Measurements from ENCODE around the gene DNPH1. TPM values are rescaled to one million over a fixed set of nuclear protein-coding genes. Genes with fewer than 3 reads are reported as not detected.

DNPH1 gene
- polyA plus RNA-seq, 2 of the 4 experiments (the other 2 are of a cell fraction), result 63.2 to 82.0 TPM

DNA sequence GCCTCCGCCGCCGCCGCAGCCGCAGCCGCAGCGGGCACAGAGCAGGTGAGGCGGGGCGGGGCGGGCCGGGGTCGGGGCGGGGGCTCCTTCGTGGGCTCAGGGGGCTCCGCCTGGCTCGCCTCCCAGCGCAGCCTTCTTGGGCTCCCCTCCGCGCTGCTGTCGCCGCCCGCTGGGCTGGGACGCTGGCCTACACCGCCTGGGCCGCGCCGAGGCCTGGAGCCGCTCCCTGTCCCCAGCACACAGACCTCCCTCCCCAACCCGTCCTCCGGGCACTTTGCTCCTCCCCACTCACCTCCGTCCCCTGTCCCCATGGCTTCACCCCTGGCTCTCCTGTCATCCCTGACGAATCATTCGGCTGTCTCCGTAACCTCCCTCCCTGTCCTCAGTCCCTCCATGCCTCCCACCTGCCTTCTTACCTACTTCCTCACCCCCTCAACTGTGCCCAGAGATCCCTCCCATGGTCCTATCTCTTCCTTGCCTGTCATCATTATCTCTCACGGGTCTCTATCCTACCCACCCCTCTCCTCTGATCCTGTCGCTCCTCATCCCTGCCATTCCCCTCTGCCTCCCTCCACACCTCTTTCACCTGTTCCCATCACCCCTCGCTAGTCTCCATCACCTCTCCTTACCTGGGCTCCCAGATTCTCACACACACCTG lies 14.5 kb upstream of the DNPH1 start:
- TF ChIP-seq, protein P1, sequence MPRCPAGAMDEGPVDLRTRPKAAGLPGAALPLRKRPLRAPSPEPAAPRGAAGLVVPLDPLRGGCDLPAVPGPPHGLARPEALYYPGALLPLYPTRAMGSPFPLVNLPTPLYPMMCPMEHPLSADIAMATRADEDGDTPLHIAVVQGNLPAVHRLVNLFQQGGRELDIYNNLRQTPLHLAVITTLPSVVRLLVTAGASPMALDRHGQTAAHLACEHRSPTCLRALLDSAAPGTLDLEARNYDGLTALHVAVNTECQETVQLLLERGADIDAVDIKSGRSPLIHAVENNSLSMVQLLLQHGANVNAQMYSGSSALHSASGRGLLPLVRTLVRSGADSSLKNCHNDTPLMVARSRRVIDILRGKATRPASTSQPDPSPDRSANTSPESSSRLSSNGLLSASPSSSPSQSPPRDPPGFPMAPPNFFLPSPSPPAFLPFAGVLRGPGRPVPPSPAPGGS (IDR thresholded peaks at IDR 0.05), result no peak
- Histone ChIP-seq H3K27ac (0 out of 6 replicates have a peak overlapping the region, but pooled peaks of 1 of the 2 experiments have one; percentile 31), H3K4me1 (0 out of 3 replicates have a peak, but pooled peaks cover 4% of the 10 kb centered on the region), H3K9me3 (peaks cover 6% of the 10 kb centered on the region; the same call in 1 of the 3 replicates), H3K4me2 (peak overlapping the region; percentile 74), H3K4me3 (peak overlapping the region; percentile 45)
- ChIA-PET CTCF (interaction anchor here (1.3 to 3.3 kb wide), 2 partner anchors 9 to 15 kb away, joined by 4 to 11 read pairs; partner anchors contain the start of gene DNPH1), POLR2A (no interaction called here)
- FAIRE-seq (no peak), ATAC-seq (peak; percentile 17 to 19; a peak in 1 of 6 replicates), DNase-seq (ENCODE audit: low read depth in 1 of 2, low spot score in 1 of 2) (no peak)
- 45% methylated on average over 18 of the region's 37 CpGs for WGBS (ENCODE audit: missing lambda C conversion rate)

DNA sequence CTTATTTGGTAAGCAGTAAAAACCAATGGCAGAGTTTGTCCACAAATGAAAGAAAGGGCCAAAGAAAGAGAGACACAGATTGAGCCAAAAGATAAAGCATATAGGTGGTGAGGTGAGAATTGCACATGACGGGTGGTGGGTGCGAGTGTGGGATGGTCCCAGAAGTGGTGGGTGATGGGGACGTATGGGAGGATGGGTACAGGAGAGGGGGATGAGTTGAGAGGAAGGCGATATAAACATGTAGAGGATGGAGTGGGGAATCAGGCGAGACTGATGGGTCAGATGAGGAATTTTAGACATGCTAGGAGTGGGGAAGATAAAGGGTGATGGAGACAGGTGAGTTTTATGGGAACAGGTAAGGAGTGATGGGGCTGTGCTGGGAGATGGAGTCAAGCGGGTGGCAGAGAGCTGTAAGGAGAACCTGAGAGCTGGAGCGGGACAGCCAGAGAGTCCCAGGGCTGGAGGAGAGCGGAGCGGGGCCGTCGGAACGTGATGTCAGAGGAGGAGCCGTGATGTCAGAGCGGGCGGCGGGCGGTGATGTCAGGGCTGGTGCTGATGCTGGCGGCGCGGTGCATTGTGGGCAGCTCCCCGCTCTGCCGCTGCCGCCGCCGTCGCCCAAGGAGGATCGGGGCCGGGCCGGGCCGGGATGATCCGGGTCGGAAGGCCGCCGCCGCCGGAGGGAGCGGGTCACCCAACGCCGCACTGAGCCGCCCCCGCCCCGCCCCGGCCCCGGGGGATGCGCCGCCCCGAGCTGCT lies 13.8 kb upstream of the DNPH1 start, which contains the start of gene TTBK1:
Gene TTBK1 (plus strand): TSS at position 574 of the 756 bp plus-strand sequence. CDS start 3,180 bp downstream, outside the sequence.
- DNase-seq (ENCODE audit: low read depth in 1 of 2, low spot score in 1 of 2) (no peak), FAIRE-seq (no peak)

DNA sequence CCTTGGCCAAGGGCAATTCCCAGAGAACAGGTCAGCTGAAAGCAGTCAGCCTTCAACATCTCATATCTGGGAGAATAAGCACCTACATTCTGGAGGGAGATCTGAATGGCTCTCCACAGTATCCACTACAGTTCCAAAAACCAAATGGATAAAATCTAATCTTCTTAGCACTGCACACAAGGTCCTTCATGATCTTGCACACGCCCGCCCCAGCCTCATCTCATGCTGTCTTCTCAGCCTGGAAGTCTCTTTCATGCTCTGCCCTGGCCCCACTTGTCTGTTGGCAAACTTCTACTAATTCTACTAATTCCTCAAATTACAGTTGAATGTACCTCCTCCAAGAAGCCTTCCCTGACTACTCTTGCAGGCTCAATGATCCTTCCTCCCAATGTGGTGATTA lies 12.2 kb upstream of the DNPH1 start:
- FAIRE-seq (no peak), DNase-seq (ENCODE audit: low read depth in 1 of 2, low spot score in 1 of 2) (no peak), ATAC-seq (no peak)
- Histone ChIP-seq H3K4me3 (no peak overlapping the region), H3K27ac (no peak overlapping the region), H3K9me3 (peaks cover 7% of the 10 kb centered on the region; the same call in 1 of the 3 replicates), H3K4me1 (no peaks in the 10 kb centered on the region), H3K4me2 (no peak overlapping the region)
- WGBS (ENCODE audit: missing lambda C conversion rate), result 11% methylated on average over 2 of the region's 2 CpGs
- CTCF ChIA-PET, result interaction anchor here (1.6 to 3.3 kb wide), 2 partner anchors 11 to 12 kb away, joined by 3 to 11 read pairs; partner anchors contain the start of gene DNPH1
- TF ChIP-seq POLR2A (IDR thresholded peaks at IDR 0.05; ENCODE audit: low read length) (no peak), HDAC2 (IDR thresholded peaks at IDR 0.05) (no peak), JUN (IDR thresholded peaks at IDR 0.05) (no peak), RAD21 (conservative IDR thresholded peaks at IDR 0.05 in 1 of 2, IDR thresholded peaks at IDR 0.05 in 1 of 2) (no peak), FOSB (CRISPR knock-in tag; IDR thresholded peaks at IDR 0.05) (no peak), POLR2AphosphoS2 (conservative IDR thresholded peaks at IDR 0.05; ENCODE audit: low read length) (no peak), PHF8 (IDR thresholded peaks at IDR 0.05; ENCODE audit: borderline replicate concordance, low read depth) (no peak), MAZ (IDR thresholded peaks at IDR 0.05; ENCODE audit: borderline replicate concordance, low read depth, low read length) (no peak), MYC (IDR thresholded peaks at IDR 0.05; ENCODE audit: borderline replicate concordance, low read length) (no peak), JUNB (IDR thresholded peaks at IDR 0.05) (no peak), CHD4 (IDR thresholded peaks at IDR 0.05; ENCODE audit: borderline replicate concordance) (no peak)
- TF ChIP-seq, protein P2, sequence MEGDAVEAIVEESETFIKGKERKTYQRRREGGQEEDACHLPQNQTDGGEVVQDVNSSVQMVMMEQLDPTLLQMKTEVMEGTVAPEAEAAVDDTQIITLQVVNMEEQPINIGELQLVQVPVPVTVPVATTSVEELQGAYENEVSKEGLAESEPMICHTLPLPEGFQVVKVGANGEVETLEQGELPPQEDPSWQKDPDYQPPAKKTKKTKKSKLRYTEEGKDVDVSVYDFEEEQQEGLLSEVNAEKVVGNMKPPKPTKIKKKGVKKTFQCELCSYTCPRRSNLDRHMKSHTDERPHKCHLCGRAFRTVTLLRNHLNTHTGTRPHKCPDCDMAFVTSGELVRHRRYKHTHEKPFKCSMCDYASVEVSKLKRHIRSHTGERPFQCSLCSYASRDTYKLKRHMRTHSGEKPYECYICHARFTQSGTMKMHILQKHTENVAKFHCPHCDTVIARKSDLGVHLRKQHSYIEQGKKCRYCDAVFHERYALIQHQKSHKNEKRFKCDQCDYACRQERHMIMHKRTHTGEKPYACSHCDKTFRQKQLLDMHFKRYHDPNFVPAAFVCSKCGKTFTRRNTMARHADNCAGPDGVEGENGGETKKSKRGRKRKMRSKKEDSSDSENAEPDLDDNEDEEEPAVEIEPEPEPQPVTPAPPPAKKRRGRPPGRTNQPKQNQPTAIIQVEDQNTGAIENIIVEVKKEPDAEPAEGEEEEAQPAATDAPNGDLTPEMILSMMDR (IDR thresholded peaks at IDR 0.05), result no peak
- TF ChIP-seq, protein P3, sequence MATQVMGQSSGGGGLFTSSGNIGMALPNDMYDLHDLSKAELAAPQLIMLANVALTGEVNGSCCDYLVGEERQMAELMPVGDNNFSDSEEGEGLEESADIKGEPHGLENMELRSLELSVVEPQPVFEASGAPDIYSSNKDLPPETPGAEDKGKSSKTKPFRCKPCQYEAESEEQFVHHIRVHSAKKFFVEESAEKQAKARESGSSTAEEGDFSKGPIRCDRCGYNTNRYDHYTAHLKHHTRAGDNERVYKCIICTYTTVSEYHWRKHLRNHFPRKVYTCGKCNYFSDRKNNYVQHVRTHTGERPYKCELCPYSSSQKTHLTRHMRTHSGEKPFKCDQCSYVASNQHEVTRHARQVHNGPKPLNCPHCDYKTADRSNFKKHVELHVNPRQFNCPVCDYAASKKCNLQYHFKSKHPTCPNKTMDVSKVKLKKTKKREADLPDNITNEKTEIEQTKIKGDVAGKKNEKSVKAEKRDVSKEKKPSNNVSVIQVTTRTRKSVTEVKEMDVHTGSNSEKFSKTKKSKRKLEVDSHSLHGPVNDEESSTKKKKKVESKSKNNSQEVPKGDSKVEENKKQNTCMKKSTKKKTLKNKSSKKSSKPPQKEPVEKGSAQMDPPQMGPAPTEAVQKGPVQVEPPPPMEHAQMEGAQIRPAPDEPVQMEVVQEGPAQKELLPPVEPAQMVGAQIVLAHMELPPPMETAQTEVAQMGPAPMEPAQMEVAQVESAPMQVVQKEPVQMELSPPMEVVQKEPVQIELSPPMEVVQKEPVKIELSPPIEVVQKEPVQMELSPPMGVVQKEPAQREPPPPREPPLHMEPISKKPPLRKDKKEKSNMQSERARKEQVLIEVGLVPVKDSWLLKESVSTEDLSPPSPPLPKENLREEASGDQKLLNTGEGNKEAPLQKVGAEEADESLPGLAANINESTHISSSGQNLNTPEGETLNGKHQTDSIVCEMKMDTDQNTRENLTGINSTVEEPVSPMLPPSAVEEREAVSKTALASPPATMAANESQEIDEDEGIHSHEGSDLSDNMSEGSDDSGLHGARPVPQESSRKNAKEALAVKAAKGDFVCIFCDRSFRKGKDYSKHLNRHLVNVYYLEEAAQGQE (IDR thresholded peaks at IDR 0.05), result no peak
- TF ChIP-seq, protein P4, sequence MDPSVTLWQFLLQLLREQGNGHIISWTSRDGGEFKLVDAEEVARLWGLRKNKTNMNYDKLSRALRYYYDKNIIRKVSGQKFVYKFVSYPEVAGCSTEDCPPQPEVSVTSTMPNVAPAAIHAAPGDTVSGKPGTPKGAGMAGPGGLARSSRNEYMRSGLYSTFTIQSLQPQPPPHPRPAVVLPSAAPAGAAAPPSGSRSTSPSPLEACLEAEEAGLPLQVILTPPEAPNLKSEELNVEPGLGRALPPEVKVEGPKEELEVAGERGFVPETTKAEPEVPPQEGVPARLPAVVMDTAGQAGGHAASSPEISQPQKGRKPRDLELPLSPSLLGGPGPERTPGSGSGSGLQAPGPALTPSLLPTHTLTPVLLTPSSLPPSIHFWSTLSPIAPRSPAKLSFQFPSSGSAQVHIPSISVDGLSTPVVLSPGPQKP (IDR thresholded peaks at IDR 0.05; ENCODE audit: low read depth, low read length), result no peak
- TF ChIP-seq, protein P5, sequence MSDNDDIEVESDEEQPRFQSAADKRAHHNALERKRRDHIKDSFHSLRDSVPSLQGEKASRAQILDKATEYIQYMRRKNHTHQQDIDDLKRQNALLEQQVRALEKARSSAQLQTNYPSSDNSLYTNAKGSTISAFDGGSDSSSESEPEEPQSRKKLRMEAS (IDR thresholded peaks at IDR 0.05), result no peak
- TF ChIP-seq, protein P6, sequence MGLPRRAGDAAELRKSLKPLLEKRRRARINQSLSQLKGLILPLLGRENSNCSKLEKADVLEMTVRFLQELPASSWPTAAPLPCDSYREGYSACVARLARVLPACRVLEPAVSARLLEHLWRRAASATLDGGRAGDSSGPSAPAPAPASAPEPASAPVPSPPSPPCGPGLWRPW (IDR thresholded peaks at IDR 0.05), result no peak
- POLR2A ChIA-PET, result no interaction called here

More for the DNA sequence above, 13.8 kb upstream of the DNPH1 start, which contains the start of gene TTBK1:
- H3K4me1 ChIP-seq, result 0 out of 3 replicates have a peak, but pooled peaks cover 4% of the 10 kb centered on the region
- H3K27ac ChIP-seq, result 0 out of 6 replicates have a peak within 1 kb of the TSS, but pooled peaks of 1 of the 2 experiments have one; percentile 31
- ATAC-seq, result peak in 1 of 2 experiments; percentile 23; a peak in 1 of 6 replicates
- H3K4me3 ChIP-seq, result peak within 1 kb of the TSS; percentile 45
- H3K9me3 ChIP-seq, result peaks cover 7% of the 10 kb centered on the region; the same call in 1 of the 3 replicates
- WGBS (ENCODE audit: missing lambda C conversion rate), result 27% methylated on average over 19 of the region's 47 CpGs
- POLR2A ChIA-PET, result no interaction called here
- peak within 1 kb of the TSS; percentile 74 for H3K4me2 ChIP-seq
- TF ChIP-seq, protein P6 (IDR thresholded peaks at IDR 0.05), result no peak
- TF ChIP-seq KDM1A (IDR thresholded peaks at IDR 0.05; ENCODE audit: low read depth) (peak; percentile 37; the same call in 1 of the 2 replicates), ESRRA (IDR thresholded peaks at IDR 0.05; ENCODE audit: borderline replicate concordance, low read length) (no peak)
- CTCF ChIA-PET, result interaction anchor here (1.3 to 3.3 kb wide), 2 partner anchors 10 to 14 kb away, joined by 4 to 11 read pairs; partner anchors contain the start of gene DNPH1
